ENCODE results near the gene UBE4B. TPM values are rescaled to one million over a fixed set of nuclear protein-coding genes. Genes with fewer than 3 reads are reported as not detected.

UBE4B gene
- total and polyA plus RNA-seq, 8 donors = 13.0 to 45.3 (median 31.1) TPM

GRCh38 chr1:10059342-10059718 lies 26.6 kb downstream of the UBE4B start:
- intact Hi-C loops (cut with DNase I) = no loop called here
- no peaks in the 10 kb centered on the region for H3K36me3 ChIP-seq
- H3K4me1 ChIP-seq = peaks cover 12 to 22% (median 14%) of the 10 kb centered on the region in 3 donors
- no peak for FAIRE-seq
- no peaks in the 10 kb centered on the region for H3K27me3 ChIP-seq
- no peak overlapping the region for H3K4me3 ChIP-seq
- no peak overlapping the region for H3K27ac ChIP-seq
- ATAC-seq = no peak
- no peak for DNase-seq
- H3K9me3 ChIP-seq = no peaks in the 10 kb centered on the region
- WGBS, 2 donors = 86 to 91% methylated on average over 8 of the region's 8 CpGs
- TF ChIP-seq CTCF (IDR thresholded peaks at IDR 0.05) = no peak

- H3K27ac ChIP-seq = no peak overlapping the region
- H3K27me3 ChIP-seq = no peaks in the 10 kb centered on the region
- H3K36me3 ChIP-seq = no peaks in the 10 kb centered on the region
- H3K4me1 ChIP-seq = peaks cover 12 to 19% (median 14%) of the 10 kb centered on the region in 3 donors
- H3K4me3 ChIP-seq = no peak overlapping the region
- FAIRE-seq (no peak), DNase-seq (no peak), ATAC-seq (no peak)
- intact Hi-C loops (cut with DNase I) = no loop called here
- no peak for TF ChIP-seq CTCF (IDR thresholded peaks at IDR 0.05)
- 89 to 93% methylated on average over 8 of the region's 8 CpGs for WGBS, 2 donors
- H3K9me3 ChIP-seq = no peaks in the 10 kb centered on the region
Measured at GRCh38 chr1:10060311-10061100, 27.7 kb downstream of the UBE4B start.

- no peak for FAIRE-seq
- intact Hi-C loops (cut with DNase I) = no loop called here
- no peaks in the 10 kb centered on the region for H3K9me3 ChIP-seq
- no peak for DNase-seq
- no peaks in the 10 kb centered on the region for H3K36me3 ChIP-seq
- no peak overlapping the region for H3K27ac ChIP-seq
- WGBS, 2 donors = 91 to 92% methylated on average over 5 of the region's 5 CpGs
- ATAC-seq = no peak
- no peak overlapping the region for H3K4me3 ChIP-seq
- H3K27me3 ChIP-seq = no peaks in the 10 kb centered on the region
- H3K4me1 ChIP-seq = peaks cover 8 to 14% (median 12%) of the 10 kb centered on the region in 3 donors
- no peak for TF ChIP-seq CTCF (IDR thresholded peaks at IDR 0.05)
Measured at GRCh38 chr1:10061276-10061675, 28.5 kb downstream of the UBE4B start.

- Histone ChIP-seq H3K9me3 (no peaks in the 10 kb centered on the region), H3K4me1 (peaks cover 7 to 16% (median 12%) of the 10 kb centered on the region in 3 donors), H3K4me3 (no peak overlapping the region), H3K27ac (no peak overlapping the region), H3K36me3 (no peaks in the 10 kb centered on the region), H3K27me3 (no peaks in the 10 kb centered on the region)
- no peak for TF ChIP-seq CTCF (IDR thresholded peaks at IDR 0.05)
- 83 to 89% methylated on average over 7 of the region's 7 CpGs for WGBS, 2 donors
- ATAC-seq (no peak), DNase-seq (no peak), FAIRE-seq (no peak)
- intact Hi-C loops (cut with DNase I) = no loop called here
Measured at GRCh38 chr1:10063878-10064277, 31.1 kb downstream of the UBE4B start.
